DOHH2 (cell line): ENCODE results near the gene ZNF276.
"Not testable (repeated sequence)": the region's sequence is repeated elsewhere in the genome, so short reads cannot be mapped to it uniquely, and the experiment has no call there.

Experiments used
- EZH2phosphoT487 ChIP-seq: fragments of 200-600 bp; sonication (generic); IDR thresholded peaks from 2 replicates; pipeline ENCODE4 v1.6.1; 2017; ENCODE audit warnings: borderline replicate concordance, mild to moderate bottlenecking, antibody characterized with exemption, low read length, moderate library complexity, mixed read lengths
- TF ChIP-seq, protein P1 (sequence below): fragments of 200-600 bp; sonication (generic); IDR thresholded peaks from one replicate; pipeline ENCODE4 v1.5.1; 2014; ENCODE audit warnings: antibody characterized with exemption, mild to moderate bottlenecking, low read depth, low read length; ENCODE audit not compliant: poor library complexity, severe bottlenecking

- TF ChIP-seq, protein P1, sequence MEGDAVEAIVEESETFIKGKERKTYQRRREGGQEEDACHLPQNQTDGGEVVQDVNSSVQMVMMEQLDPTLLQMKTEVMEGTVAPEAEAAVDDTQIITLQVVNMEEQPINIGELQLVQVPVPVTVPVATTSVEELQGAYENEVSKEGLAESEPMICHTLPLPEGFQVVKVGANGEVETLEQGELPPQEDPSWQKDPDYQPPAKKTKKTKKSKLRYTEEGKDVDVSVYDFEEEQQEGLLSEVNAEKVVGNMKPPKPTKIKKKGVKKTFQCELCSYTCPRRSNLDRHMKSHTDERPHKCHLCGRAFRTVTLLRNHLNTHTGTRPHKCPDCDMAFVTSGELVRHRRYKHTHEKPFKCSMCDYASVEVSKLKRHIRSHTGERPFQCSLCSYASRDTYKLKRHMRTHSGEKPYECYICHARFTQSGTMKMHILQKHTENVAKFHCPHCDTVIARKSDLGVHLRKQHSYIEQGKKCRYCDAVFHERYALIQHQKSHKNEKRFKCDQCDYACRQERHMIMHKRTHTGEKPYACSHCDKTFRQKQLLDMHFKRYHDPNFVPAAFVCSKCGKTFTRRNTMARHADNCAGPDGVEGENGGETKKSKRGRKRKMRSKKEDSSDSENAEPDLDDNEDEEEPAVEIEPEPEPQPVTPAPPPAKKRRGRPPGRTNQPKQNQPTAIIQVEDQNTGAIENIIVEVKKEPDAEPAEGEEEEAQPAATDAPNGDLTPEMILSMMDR = not testable (repeated sequence)
- TF ChIP-seq EZH2phosphoT487 = not testable (repeated sequence)
Observed at GRCh38 chr16:89694784-89695085, 26.6 kb upstream of the ZNF276 start.
